Measurements from ENCODE around the gene PAPOLB. TPM values are rescaled to one million over a fixed set of nuclear protein-coding genes. Genes with fewer than 3 reads are reported as not detected.

The PAPOLB gene
- total RNA-seq, 1 experiment from 2014 or later, result 0.13 TPM

DNA sequence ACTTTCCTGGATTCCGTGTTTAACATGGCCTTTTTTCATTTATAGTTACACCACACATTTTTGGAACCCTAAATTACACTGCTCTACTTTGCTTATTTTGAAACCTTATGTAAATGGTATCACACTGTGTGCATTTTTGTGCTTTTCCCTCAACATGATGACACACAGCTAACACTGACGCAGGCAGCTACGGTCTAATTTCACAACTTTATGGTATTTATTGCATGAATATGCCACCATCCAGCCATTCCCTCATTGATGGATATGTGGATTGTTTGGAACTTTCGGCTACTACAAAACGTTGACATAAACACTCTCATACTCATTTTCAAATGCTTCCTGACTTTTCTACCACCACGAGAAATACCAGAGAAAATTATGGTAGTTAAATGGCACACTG is 6.9 kb downstream of the PAPOLB start:
- Histone ChIP-seq H2BK20ac (ENCODE audit: low read depth, low read length, poor library complexity, severe bottlenecking) (no peak overlapping the region), H3K27me3 (ENCODE audit: insufficient read depth, low read length) (no peaks in the 10 kb centered on the region), H3K4me1 (ENCODE audit: insufficient read depth, low read length) (no peaks in the 10 kb centered on the region), H2AFZ (ENCODE audit: low read length) (no peak overlapping the region), H3K18ac (ENCODE audit: insufficient read length, low read depth, low read length) (no peak overlapping the region), H3K79me1 (ENCODE audit: insufficient read depth, low read depth, low read length, poor library complexity, severe bottlenecking) (no peaks in the 10 kb centered on the region), H3K4ac (ENCODE audit: low read depth, low read length) (no peak overlapping the region), H4K5ac (ENCODE audit: insufficient read length, low read depth, low read length) (no peak overlapping the region), H3K14ac (ENCODE audit: insufficient read depth, low read length) (no peak overlapping the region), H2BK120ac (ENCODE audit: low read depth, low read length, poor library complexity, severe bottlenecking) (no peak overlapping the region), H2AK5ac (ENCODE audit: insufficient read length, low read length) (no peak overlapping the region), H3K4me2 (ENCODE audit: insufficient read depth, insufficient read length, low read length) (no peak overlapping the region), H3K56ac (ENCODE audit: insufficient read length, low read depth, low read length) (no peak overlapping the region), H2BK5ac (ENCODE audit: insufficient read length, low read length) (no peak overlapping the region), H2BK15ac (ENCODE audit: low read depth, low read length) (no peak overlapping the region), H3K9ac (ENCODE audit: extremely low read depth, insufficient read length, low read length) (no peak overlapping the region), H3T11ph (ENCODE audit: low read length) (no peak overlapping the region), H3K79me2 (ENCODE audit: insufficient read depth, low read length) (no peaks in the 10 kb centered on the region; the same call in 1 of the 2 replicates), H2BK12ac (ENCODE audit: insufficient read length, low read depth, low read length) (no peak overlapping the region), H3K27ac (ENCODE audit: insufficient read length, low read depth, low read length) (no peak overlapping the region), H4K20me1 (ENCODE audit: control insufficient read depth, insufficient read depth, insufficient read length) (no peaks in the 10 kb centered on the region), H4K8ac (replicated peaks; ENCODE audit: insufficient read length, low read depth, low read length) (no peak overlapping the region), H3K9me3 (ENCODE audit: control insufficient read depth, low read depth, low read length) (no peaks in the 10 kb centered on the region), H3K23ac (ENCODE audit: insufficient read length, low read depth, low read length) (no peak overlapping the region), H3K23me2 (ENCODE audit: insufficient read length, low read depth, low read length, poor library complexity, severe bottlenecking) (no peaks in the 10 kb centered on the region), H4K91ac (ENCODE audit: insufficient read length, low read depth, low read length) (no peak overlapping the region)
- H3K27ac Mint-ChIP-seq, result peak overlapping the region in 1 of 3 experiments; percentile 38; a peak in 2 of 7 replicates
- TF ChIP-seq, protein P1, sequence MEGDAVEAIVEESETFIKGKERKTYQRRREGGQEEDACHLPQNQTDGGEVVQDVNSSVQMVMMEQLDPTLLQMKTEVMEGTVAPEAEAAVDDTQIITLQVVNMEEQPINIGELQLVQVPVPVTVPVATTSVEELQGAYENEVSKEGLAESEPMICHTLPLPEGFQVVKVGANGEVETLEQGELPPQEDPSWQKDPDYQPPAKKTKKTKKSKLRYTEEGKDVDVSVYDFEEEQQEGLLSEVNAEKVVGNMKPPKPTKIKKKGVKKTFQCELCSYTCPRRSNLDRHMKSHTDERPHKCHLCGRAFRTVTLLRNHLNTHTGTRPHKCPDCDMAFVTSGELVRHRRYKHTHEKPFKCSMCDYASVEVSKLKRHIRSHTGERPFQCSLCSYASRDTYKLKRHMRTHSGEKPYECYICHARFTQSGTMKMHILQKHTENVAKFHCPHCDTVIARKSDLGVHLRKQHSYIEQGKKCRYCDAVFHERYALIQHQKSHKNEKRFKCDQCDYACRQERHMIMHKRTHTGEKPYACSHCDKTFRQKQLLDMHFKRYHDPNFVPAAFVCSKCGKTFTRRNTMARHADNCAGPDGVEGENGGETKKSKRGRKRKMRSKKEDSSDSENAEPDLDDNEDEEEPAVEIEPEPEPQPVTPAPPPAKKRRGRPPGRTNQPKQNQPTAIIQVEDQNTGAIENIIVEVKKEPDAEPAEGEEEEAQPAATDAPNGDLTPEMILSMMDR (conservative IDR thresholded peaks at IDR 0.05), result no peak
- WGBS (ENCODE audit: extremely low coverage, insufficient read length, low lambda C conversion rate), result no CpG with 5 or more reads among the region's 6 CpGs
- peaks cover 0 to 5% (median 0%) of the 10 kb centered on the region in 3 experiments; a peak in 2 of 7 replicates for H3K36me3 Mint-ChIP-seq (ENCODE audit: insufficient read depth in 1 of 3, low read depth in 3 of 3)
- H3K4me3 Mint-ChIP-seq, result no peak overlapping the region
- H3K27me3 Mint-ChIP-seq (ENCODE audit: low read depth), result peaks cover 4% of the 10 kb centered on the region; the same call in 1 of the 2 replicates
- H3K9me3 Mint-ChIP-seq, result peaks cover 3 to 10% of the 10 kb centered on the region in 2 experiments; a peak in 3 of 5 replicates
- no peaks in the 10 kb centered on the region for H3K4me1 Mint-ChIP-seq
- no peak for DNase-seq

Data from H9 (cell line).